ENCODE measurements around the gene UGT2B10. TPM values are rescaled to one million over a fixed set of nuclear protein-coding genes. Genes with fewer than 3 reads are reported as not detected.

Gene UGT2B10
- total RNA-seq, 1 experiment from 2014 or later: not detected

DNA sequence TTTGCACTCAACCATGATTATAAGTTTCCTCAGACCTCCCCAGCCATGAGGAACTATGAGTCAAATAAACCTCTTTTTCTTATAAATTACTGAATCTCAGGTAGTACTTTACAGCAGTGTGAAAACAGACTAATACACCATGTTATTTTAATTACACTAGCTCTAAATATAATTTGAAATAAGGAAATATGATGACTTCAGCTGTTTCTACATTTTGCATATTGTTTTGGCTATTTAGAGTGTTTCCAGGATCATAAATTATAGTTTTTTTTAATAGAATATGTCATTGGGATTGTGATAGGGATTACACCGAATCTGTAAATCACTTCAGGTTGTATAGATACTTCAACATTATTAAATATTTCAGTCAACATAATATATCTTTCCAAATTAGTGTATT is 43.9 kb downstream of the UGT2B10 start:
- Histone ChIP-seq H4K8ac (replicated peaks; ENCODE audit: insufficient read length, low read depth, low read length) (no peak overlapping the region), H2BK5ac (ENCODE audit: insufficient read length, low read length) (no peak overlapping the region), H3K27ac (ENCODE audit: insufficient read length, low read depth, low read length) (no peak overlapping the region), H3K9ac (ENCODE audit: extremely low read depth, insufficient read length, low read length) (no peak overlapping the region), H3K79me1 (ENCODE audit: insufficient read depth, low read depth, low read length, poor library complexity, severe bottlenecking) (no peaks in the 10 kb centered on the region), H4K20me1 (ENCODE audit: control insufficient read depth, insufficient read depth, insufficient read length) (no peaks in the 10 kb centered on the region), H3K14ac (ENCODE audit: insufficient read depth, low read length) (no peak overlapping the region), H2BK12ac (ENCODE audit: insufficient read length, low read depth, low read length) (no peak overlapping the region), H3K79me2 (ENCODE audit: insufficient read depth, low read length) (no peaks in the 10 kb centered on the region), H3K56ac (ENCODE audit: insufficient read length, low read depth, low read length) (no peak overlapping the region), H3K18ac (ENCODE audit: insufficient read length, low read depth, low read length) (no peak overlapping the region), H3K4me2 (ENCODE audit: insufficient read depth, insufficient read length, low read length) (no peak overlapping the region), H3K27me3 (ENCODE audit: insufficient read depth, low read length) (no peaks in the 10 kb centered on the region), H2BK15ac (ENCODE audit: low read depth, low read length) (no peak overlapping the region), H2AK5ac (ENCODE audit: insufficient read length, low read length) (no peak overlapping the region), H4K5ac (ENCODE audit: insufficient read length, low read depth, low read length) (no peak overlapping the region), H3K23ac (ENCODE audit: insufficient read length, low read depth, low read length) (no peak overlapping the region), H3K4me1 (ENCODE audit: insufficient read depth, low read length) (no peaks in the 10 kb centered on the region), H2AFZ (ENCODE audit: low read length) (no peak overlapping the region), H3T11ph (ENCODE audit: low read length) (no peak overlapping the region), H3K4ac (ENCODE audit: low read depth, low read length) (no peak overlapping the region), H4K91ac (ENCODE audit: insufficient read length, low read depth, low read length) (no peak overlapping the region), H3K23me2 (ENCODE audit: insufficient read length, low read depth, low read length, poor library complexity, severe bottlenecking) (no peaks in the 10 kb centered on the region), H2BK120ac (ENCODE audit: low read depth, low read length, poor library complexity, severe bottlenecking) (no peak overlapping the region), H3K9me3 (ENCODE audit: control insufficient read depth, low read depth, low read length) (no peaks in the 10 kb centered on the region), H2BK20ac (ENCODE audit: low read depth, low read length, poor library complexity, severe bottlenecking) (no peak overlapping the region)
- Mint-ChIP-seq H3K4me1 (no peaks in the 10 kb centered on the region), H3K4me3 (no peak overlapping the region), H3K27me3 (ENCODE audit: low read depth) (no peaks in the 10 kb centered on the region), H3K27ac (no peak overlapping the region), H3K36me3 (ENCODE audit: insufficient read depth in 1 of 3, low read depth in 3 of 3) (peaks cover 3 to 22% (median 3%) of the 10 kb centered on the region in 3 experiments; a peak in 6 of 7 replicates), H3K9me3 (peaks cover 14 to 15% of the 10 kb centered on the region in 2 experiments)
- no CpG with 5 or more reads among the region's 1 CpG for WGBS (ENCODE audit: extremely low coverage, insufficient read length, low lambda C conversion rate)
- TF ChIP-seq, protein P1, sequence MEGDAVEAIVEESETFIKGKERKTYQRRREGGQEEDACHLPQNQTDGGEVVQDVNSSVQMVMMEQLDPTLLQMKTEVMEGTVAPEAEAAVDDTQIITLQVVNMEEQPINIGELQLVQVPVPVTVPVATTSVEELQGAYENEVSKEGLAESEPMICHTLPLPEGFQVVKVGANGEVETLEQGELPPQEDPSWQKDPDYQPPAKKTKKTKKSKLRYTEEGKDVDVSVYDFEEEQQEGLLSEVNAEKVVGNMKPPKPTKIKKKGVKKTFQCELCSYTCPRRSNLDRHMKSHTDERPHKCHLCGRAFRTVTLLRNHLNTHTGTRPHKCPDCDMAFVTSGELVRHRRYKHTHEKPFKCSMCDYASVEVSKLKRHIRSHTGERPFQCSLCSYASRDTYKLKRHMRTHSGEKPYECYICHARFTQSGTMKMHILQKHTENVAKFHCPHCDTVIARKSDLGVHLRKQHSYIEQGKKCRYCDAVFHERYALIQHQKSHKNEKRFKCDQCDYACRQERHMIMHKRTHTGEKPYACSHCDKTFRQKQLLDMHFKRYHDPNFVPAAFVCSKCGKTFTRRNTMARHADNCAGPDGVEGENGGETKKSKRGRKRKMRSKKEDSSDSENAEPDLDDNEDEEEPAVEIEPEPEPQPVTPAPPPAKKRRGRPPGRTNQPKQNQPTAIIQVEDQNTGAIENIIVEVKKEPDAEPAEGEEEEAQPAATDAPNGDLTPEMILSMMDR (conservative IDR thresholded peaks at IDR 0.05): no peak
- no peak for DNase-seq

Measured in H9 (cell line).